ENCODE data around the gene OR9K2. TPM values are rescaled to one million over a fixed set of nuclear protein-coding genes. Genes with fewer than 3 reads are reported as not detected.

OR9K2 gene
- total RNA-seq, 1 experiment from 2014 or later: not detected

GRCh38 chr12:55173456-55173855 is 47.2 kb downstream of the OR9K2 start:
- CTCF ChIA-PET: interaction anchor here (0.6 kb wide), 1 partner anchor 18 kb away, joined by 3 read pairs; no protein-coding TSS in a partner anchor
- Histone ChIP-seq H3K9ac (ENCODE audit: low read length) (no peak overlapping the region), H3K4me2 (ENCODE audit: low read length) (no peak overlapping the region), H3K4me1 (ENCODE audit: insufficient read depth, low read length) (no peaks in the 10 kb centered on the region), H3K27me3 (ENCODE audit: low read length) (peaks cover 41% of the 10 kb centered on the region), H4K20me1 (ENCODE audit: low read length) (no peaks in the 10 kb centered on the region), H3K79me2 (ENCODE audit: low read length) (no peaks in the 10 kb centered on the region), H3F3A (ENCODE audit: low read length, unreplicated experiment) (no peaks in the 10 kb centered on the region), H3K9me2 (replicated peaks; ENCODE audit: low read length) (no peaks in the 10 kb centered on the region), H3K4me3 (ENCODE audit: low read length) (no peak overlapping the region), H3K27ac (ENCODE audit: low read length) (no peak overlapping the region), H3K9me3 (ENCODE audit: low read length) (no peaks in the 10 kb centered on the region), H3K36me3 (ENCODE audit: low read depth, low read length) (no peaks in the 10 kb centered on the region), H2AFZ (ENCODE audit: low read length) (no peak overlapping the region)
- intact Hi-C loops (cut with micrococcal nuclease): no loop called here
- POLR2A ChIA-PET (ENCODE audit: unreplicated experiment): no interaction called here
- no peak for ATAC-seq
- TF ChIP-seq CTCF (conservative IDR thresholded peaks at IDR 0.05; ENCODE audit: low read depth, low read length) (no peak), EZH2 (IDR thresholded peaks at IDR 0.05; ENCODE audit: low read length, unreplicated experiment) (no peak), EZH2phosphoT487 (IDR thresholded peaks at IDR 0.05; ENCODE audit: borderline replicate concordance, low read length) (no peak)
- BruUV-seq (replicated peaks): no TSS peak
- no peak for DNase-seq

Other genes with a start within 250 kb of the OR9K2 start
- not detected in 2 replicates for gene TESPA1, start 141.6 kb upstream of the OR9K2 start, total RNA-seq (2014; rRNA removed)
- gene NEUROD4, start 106.4 kb upstream of the OR9K2 start, total RNA-seq (2014; rRNA removed): not detected in 2 replicates
- gene OR10A7, start 94.6 kb downstream of the OR9K2 start, total RNA-seq (2014; rRNA removed): not detected in 2 replicates
- not detected in 2 replicates for gene OR6C74, start 118.2 kb downstream of the OR9K2 start, total RNA-seq (2014; rRNA removed)
- gene OR6C6, start 170.2 kb downstream of the OR9K2 start, total RNA-seq (2014; rRNA removed): not detected in 2 replicates
- gene OR6C1, start 187.9 kb downstream of the OR9K2 start, total RNA-seq (2014; rRNA removed): not detected in 2 replicates
- not detected in 2 replicates for gene OR6C3, start 204.3 kb downstream of the OR9K2 start, total RNA-seq (2014; rRNA removed)
- gene OR6C75, start 236.6 kb downstream of the OR9K2 start, total RNA-seq (2014; rRNA removed): not detected in 2 replicates